WTC11 (cell line): Measurements from ENCODE around the gene HOXC5. TPM values are rescaled to one million over a fixed set of nuclear protein-coding genes. Genes with fewer than 3 reads are reported as not detected.

Experiments used
- ATAC-seq: fragments of 200-7000 bp; cut with Tn5 transposase; 2 replicates; pipeline ENCODE4 v1.10.0; 2021; ENCODE audit warnings: mild to moderate bottlenecking, moderate library complexity
- CTCF ChIA-PET: fragments of 300-600 bp; sonication (Branson Sonifier 250); formaldehyde crosslinking; loops from one replicate; lab custom pipeline; 2021; ENCODE audit warnings: antibody characterized with exemption; lab: Charles Lee
- POLR2A ChIA-PET: fragments of 350-600 bp; sonication (Branson Sonifier 250); formaldehyde crosslinking; loops from one replicate; lab custom pipeline; 2021; ENCODE audit warnings: antibody characterized with exemption; lab: Charles Lee
- DNase-seq: peaks from one replicate; pipeline ENCODE4 v3.0.0; 2021; ENCODE audit warnings: low spot score
- H3K27ac Mint-ChIP-seq: 2 replicates; pipeline ENCODE4 v1.8.0; 2021; ENCODE audit warnings: mixed read lengths
- H3K27me3 Mint-ChIP-seq: 2 replicates; pipeline ENCODE4 v1.8.0; 2021; ENCODE audit warnings: low read depth, mild to moderate bottlenecking, moderate library complexity, mixed read lengths
- H3K36me3 Mint-ChIP-seq: 2 replicates; pipeline ENCODE4 v1.8.0; 2021; ENCODE audit warnings: mixed read lengths
- H3K4me1 Mint-ChIP-seq: 2 replicates; pipeline ENCODE4 v1.8.0; 2022; ENCODE audit warnings: mixed read lengths
- H3K4me3 Mint-ChIP-seq: 2 replicates; pipeline ENCODE4 v1.8.0; 2021; ENCODE audit warnings: mild to moderate bottlenecking, moderate library complexity, mixed read lengths
- H3K9me3 Mint-ChIP-seq: 2 replicates; pipeline ENCODE4 v1.8.0; 2021; ENCODE audit warnings: mixed read lengths
- CTCF ChIP-seq: fragments of 200-600 bp; IDR thresholded peaks from 2 replicates; pipeline ENCODE4 v1.8.0; 2022; ENCODE audit warnings: antibody characterized with exemption
- ETV6 ChIP-seq: sonication (generic); formaldehyde crosslinking; IDR thresholded peaks from 2 replicates; pipeline ENCODE4 v1.8.1; 2022; ENCODE audit warnings: mild to moderate bottlenecking, missing genetic modification reagents
- FOXP1 ChIP-seq: sonication (generic); formaldehyde crosslinking; IDR thresholded peaks from 2 replicates; pipeline ENCODE4 v1.8.0; 2022; ENCODE audit warnings: missing genetic modification reagents, mild to moderate bottlenecking, moderate library complexity, borderline replicate concordance
- FOXP4 ChIP-seq: sonication (generic); formaldehyde crosslinking; IDR thresholded peaks from 2 replicates; pipeline ENCODE4 v1.8.0; 2022; ENCODE audit warnings: mild to moderate bottlenecking, missing genetic modification reagents
- GTF2I ChIP-seq: fragments of 250-450 bp; sonication (Bioruptor Pico); conservative IDR thresholded peaks from 2 replicates; pipeline ENCODE4 v1.4.0; 2021; ENCODE audit warnings: mild to moderate bottlenecking
- NR2C2 ChIP-seq: sonication (generic); formaldehyde crosslinking; IDR thresholded peaks from 2 replicates; pipeline ENCODE4 v1.8.0; 2022; ENCODE audit warnings: mild to moderate bottlenecking, missing genetic modification reagents
- TCF7 ChIP-seq: sonication (generic); formaldehyde crosslinking; IDR thresholded peaks from 2 replicates; pipeline ENCODE4 v1.8.0; 2022; ENCODE audit warnings: mild to moderate bottlenecking, low read depth, missing genetic modification reagents, moderate library complexity
- USF1 ChIP-seq: sonication (generic); formaldehyde crosslinking; IDR thresholded peaks from 2 replicates; pipeline ENCODE4 v1.8.0; 2022; ENCODE audit warnings: mild to moderate bottlenecking, missing genetic modification reagents
- ZNF423 ChIP-seq: fragments of 250-450 bp; sonication (Bioruptor Pico); IDR thresholded peaks from 2 replicates; pipeline ENCODE4 v2.1.2; 2022; ENCODE audit warnings: mild to moderate bottlenecking, moderate library complexity
- total RNA-seq: library from RNA; stranded (reverse); gene quantifications from 3 replicates; pipeline ENCODE4 v1.2.3, GENCODE V29; 2021
- TF ChIP-seq, protein P1 (sequence below): sonication (generic); formaldehyde crosslinking; IDR thresholded peaks from 2 replicates; pipeline ENCODE4 v1.8.1; 2023; ENCODE audit warnings: mild to moderate bottlenecking, missing genetic modification reagents, moderate library complexity
- TF ChIP-seq, protein P2 (sequence below): sonication (generic); formaldehyde crosslinking; IDR thresholded peaks from 2 replicates; pipeline ENCODE4 v1.8.0; 2022; ENCODE audit warnings: mild to moderate bottlenecking, missing genetic modification reagents
- TF ChIP-seq, protein P3 (sequence below): fragments of 250-450 bp; sonication (Bioruptor Pico); IDR thresholded peaks from 2 replicates; pipeline ENCODE4 v1.9.0; 2021; ENCODE audit warnings: moderate library complexity, mild to moderate bottlenecking, inconsistent platforms, borderline replicate concordance

HOXC5 gene
- total RNA-seq, 1 experiment from 2014 or later = not detected

GRCh38 chr12:53999559-54000115 lies 33.2 kb upstream of the HOXC5 start:
- ATAC-seq (no peak), DNase-seq (no peak)
- Mint-ChIP-seq H3K27me3 (peaks cover 100% of the 10 kb centered on the region), H3K36me3 (no peaks in the 10 kb centered on the region; the same call in 1 of the 2 replicates), H3K9me3 (no peaks in the 10 kb centered on the region), H3K4me1 (peaks cover 28% of the 10 kb centered on the region), H3K27ac (no peak overlapping the region), H3K4me3 (peak overlapping the region; percentile 52)
- CTCF ChIA-PET = interaction anchor here (0.8 to 10.8 kb wide), 8 partner anchors 11 to 217 kb away, joined by 4 to 107 read pairs (median 6); partner anchors contain the start of genes HOXC10 and HOXC5
- POLR2A ChIA-PET = no interaction called here
- TF ChIP-seq FOXP4 (CRISPR knock-in tag) (no peak), USF1 (CRISPR knock-in tag) (peak; percentile 85), ETV6 (CRISPR knock-in tag) (no peak)
- TF ChIP-seq, protein P1, sequence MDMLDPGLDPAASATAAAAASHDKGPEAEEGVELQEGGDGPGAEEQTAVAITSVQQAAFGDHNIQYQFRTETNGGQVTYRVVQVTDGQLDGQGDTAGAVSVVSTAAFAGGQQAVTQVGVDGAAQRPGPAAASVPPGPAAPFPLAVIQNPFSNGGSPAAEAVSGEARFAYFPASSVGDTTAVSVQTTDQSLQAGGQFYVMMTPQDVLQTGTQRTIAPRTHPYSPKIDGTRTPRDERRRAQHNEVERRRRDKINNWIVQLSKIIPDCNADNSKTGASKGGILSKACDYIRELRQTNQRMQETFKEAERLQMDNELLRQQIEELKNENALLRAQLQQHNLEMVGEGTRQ = peak; percentile 84

GRCh38 chr12:54000116-54001114 lies 32.4 kb upstream of the HOXC5 start, which contains the start of gene HOXC9:
TSS of gene HOXC9 (plus strand) at chr12:54000161. CDS start at chr12:54000189, 28 bp downstream.
- DNase-seq = no peak
- TF ChIP-seq NR2C2 (CRISPR knock-in tag) = no peak
- TF ChIP-seq, protein P1 = 0 out of 2 replicates have a peak, but pooled peaks have one; percentile 3
- Mint-ChIP-seq H3K9me3 (no peaks in the 10 kb centered on the region), H3K4me1 (peaks cover 24% of the 10 kb centered on the region), H3K4me3 (peak within 1 kb of the TSS; percentile 52), H3K27ac (no peak within 1 kb of the TSS), H3K36me3 (no peaks in the 10 kb centered on the region; the same call in 1 of the 2 replicates), H3K27me3 (peaks cover 100% of the 10 kb centered on the region)
- ChIA-PET POLR2A (no interaction called here), CTCF (interaction anchor here (0.6 to 10.8 kb wide), 10 partner anchors 12 to 325 kb away, joined by 3 to 107 read pairs (median 5); partner anchors contain the start of genes COPZ1, HOXC10, HOXC4 and HOXC5)
- no peak for ATAC-seq

DNA sequence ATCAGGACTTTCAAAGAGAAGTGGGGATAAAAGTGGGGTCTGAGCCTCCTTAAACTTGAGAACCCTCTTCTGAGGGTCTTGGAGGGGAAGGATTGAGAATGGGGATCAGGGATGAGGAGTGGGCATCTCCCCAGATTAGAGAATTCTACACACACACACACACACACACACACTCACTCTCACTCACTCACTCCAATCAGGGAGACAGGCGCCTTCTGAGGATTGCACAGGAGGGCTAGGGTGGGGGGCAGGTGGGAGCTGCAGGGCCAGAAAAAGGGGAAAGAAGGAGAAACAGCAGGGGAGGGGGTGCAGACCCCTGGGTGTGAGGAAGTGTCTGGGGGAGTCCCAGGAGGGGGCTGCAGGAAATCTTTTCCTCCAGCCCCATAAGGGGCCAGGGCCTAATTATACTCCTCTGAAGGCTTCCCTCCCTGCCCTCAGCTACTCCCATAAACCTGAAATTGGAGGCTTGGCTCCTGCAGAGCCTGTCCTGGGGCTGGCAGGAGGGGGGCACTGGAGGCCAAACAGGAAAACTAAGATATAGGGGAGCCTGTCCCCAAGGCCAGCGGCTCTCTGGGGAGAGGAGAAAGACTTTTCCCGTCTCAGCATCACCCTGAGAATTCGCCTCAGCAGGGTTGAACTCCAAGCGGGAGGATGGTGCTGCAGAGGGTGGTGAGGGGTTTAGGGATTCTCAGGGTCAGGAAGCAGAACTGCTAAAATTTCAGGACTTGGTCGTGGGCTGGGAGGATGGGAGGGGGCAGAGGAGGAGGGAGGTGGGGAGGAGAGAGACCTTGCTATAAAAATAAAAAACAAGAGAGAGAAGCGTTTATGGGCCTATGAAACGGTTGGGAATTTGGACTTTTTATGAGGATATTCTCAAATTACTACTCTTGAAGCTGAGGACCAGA lies 31.3 kb upstream of the HOXC5 start:
- no peak overlapping the region for H3K4me3 Mint-ChIP-seq
- H3K4me1 Mint-ChIP-seq = peaks cover 23% of the 10 kb centered on the region
- H3K27ac Mint-ChIP-seq = no peak overlapping the region
- CTCF ChIA-PET = interaction anchor here (0.6 to 10.8 kb wide), 7 partner anchors 16 to 323 kb away, joined by 3 to 107 read pairs (median 17); partner anchors contain the start of genes COPZ1, HOXC10 and HOXC4
- POLR2A ChIA-PET = no interaction called here
- peaks cover 100% of the 10 kb centered on the region for H3K27me3 Mint-ChIP-seq
- ATAC-seq (no peak), DNase-seq (no peak)
- TF ChIP-seq GTF2I (CRISPR knock-in tag) (no peak), NR2C2 (CRISPR knock-in tag) (no peak), FOXP1 (CRISPR knock-in tag) (no peak), USF1 (CRISPR knock-in tag) (no peak), CTCF (no peak), TCF7 (CRISPR knock-in tag) (no peak), ZNF423 (CRISPR knock-in tag) (no peak)
- TF ChIP-seq, protein P2, sequence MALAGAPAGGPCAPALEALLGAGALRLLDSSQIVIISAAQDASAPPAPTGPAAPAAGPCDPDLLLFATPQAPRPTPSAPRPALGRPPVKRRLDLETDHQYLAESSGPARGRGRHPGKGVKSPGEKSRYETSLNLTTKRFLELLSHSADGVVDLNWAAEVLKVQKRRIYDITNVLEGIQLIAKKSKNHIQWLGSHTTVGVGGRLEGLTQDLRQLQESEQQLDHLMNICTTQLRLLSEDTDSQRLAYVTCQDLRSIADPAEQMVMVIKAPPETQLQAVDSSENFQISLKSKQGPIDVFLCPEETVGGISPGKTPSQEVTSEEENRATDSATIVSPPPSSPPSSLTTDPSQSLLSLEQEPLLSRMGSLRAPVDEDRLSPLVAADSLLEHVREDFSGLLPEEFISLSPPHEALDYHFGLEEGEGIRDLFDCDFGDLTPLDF (CRISPR knock-in tag) = no peak
- TF ChIP-seq, protein P3, sequence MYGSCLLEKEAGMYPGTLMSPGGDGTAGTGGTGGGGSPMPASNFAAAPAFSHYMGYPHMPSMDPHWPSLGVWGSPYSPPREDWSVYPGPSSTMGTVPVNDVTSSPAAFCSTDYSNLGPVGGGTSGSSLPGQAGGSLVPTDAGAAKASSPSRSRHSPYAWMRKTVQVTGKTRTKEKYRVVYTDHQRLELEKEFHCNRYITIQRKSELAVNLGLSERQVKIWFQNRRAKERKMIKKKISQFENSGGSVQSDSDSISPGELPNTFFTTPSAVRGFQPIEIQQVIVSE (CRISPR knock-in tag) = no peak
- no peaks in the 10 kb centered on the region; the same call in 1 of the 2 replicates for H3K36me3 Mint-ChIP-seq
- H3K9me3 Mint-ChIP-seq = no peaks in the 10 kb centered on the region
